Activated CD4-positive, alpha-beta T cell treated with anti-CD3 and anti-CD28 coated beads for 48 hours (primary cell): ENCODE data around the gene PDZK1IP1.
"Not testable (repeated sequence)": the region's sequence is repeated elsewhere in the genome, so short reads cannot be mapped to it uniquely, and the experiment has no call there.

ENCODE experiments used
- DNase-seq: peaks from one replicate; pipeline ENCODE4 v3.0.0-alpha.2; 2020

The PDZK1IP1 gene

DNA sequence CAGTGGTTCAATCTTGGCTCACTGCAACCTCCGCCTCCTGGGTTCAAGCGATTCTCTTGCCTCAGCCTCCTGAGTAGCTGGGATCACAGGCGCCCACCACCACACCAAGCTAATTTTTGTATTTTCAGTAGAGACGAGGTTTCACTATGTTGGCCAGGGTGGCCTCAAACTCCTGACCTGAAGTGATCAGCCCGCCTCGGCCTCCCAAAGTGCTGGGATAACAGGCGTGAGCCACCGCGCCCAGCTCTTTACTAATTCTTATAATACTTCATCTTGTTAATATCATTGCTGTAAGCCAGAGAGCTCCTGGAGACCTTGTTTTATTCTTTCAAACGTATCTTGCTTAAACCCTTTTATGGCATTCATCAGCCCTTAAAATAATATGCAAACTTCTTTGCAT is 3.7 kb upstream of the PDZK1IP1 start:
- not testable (repeated sequence) for DNase-seq

DNA sequence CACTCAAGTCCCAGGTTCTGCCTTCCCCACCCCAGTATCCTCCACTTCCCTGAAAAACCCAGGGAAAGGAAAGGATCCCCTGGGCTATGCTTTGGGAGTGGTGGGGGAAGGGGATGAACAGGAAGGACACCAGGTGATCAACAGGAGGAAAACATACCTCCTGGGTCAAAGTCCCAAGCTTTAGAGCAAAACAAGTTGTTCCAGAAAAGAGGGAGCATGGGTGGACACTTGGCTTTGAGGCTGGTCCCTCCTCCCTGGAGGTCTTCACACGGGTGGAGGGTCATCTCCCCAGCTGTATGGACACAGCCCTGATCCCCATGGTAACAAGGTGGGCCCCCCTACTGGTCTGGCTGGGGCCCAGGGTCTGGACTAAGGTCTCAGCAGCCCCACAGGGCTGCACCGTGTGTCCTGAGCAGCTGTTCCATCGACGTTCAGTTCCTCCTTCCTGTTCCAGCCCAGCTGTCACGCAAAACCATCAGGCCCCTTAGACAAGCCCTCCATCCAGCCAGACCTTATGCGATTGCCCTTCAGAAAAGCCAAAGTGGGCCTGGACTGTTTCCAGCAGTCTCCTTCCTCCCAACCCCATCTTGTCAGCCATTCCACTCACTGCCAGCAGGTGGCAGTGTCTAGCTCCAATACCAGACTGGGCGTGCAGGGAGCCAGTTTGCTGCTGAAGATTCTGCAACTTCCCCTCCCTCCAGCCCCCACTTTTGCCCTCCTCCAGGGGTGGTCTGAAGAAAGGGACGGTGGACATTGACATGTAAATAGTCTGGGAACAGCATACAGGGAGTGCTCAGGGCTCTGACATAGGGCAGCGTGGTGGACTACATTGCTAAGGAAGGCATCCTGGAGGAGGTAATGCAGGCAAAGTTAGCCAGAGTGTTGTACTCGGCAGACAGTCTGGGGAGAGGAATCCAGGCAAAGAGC is 2.9 kb upstream of the PDZK1IP1 start:
- peak; percentile 77 for DNase-seq

DNA sequence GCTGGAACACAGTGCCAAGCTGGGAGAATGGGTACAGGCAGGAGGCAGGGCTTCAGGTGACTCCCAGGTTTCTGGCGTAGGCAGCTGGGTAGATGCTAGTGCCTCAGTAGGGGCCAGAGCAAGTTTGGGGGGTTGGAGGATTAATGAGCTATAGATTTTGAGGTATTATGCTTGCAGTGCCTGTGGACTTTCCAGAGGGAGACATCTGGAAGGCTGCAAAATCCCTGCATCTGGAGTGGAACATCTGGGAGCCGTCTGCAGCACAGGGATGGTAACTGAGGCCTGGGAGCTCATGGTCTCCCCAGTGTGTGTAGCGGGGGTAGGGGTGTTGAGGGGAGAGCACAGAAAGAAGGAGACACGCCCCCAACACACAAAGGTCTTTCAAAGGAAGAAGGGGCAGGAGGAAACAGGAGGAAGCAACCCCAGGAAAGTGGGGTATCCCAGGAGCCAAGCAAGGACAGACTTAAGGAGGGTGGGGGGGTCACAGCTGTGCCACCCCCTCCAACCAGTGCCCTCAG is 2.2 kb upstream of the PDZK1IP1 start:
- no peak for DNase-seq

DNA sequence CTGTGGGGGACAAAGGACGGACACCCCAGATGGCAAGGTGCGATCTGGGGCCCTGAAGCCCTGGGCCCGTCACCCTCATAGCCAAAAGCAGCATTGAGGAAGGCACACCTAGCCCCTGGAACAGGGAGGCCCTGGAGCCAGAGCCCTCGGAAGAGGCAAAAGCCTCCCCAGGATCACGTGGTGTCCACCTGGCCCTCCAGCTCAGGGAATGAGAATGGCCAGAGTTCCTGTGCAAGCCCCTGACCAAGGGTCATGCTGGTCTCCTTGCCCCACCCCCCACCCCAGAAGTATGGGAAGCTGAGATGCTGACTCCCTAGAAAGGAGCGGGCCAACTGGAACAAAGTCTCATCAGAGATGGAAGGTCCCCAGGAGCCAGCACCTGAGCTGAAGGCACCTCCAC is 1.0 kb upstream of the PDZK1IP1 start:
- no peak for DNase-seq

DNA sequence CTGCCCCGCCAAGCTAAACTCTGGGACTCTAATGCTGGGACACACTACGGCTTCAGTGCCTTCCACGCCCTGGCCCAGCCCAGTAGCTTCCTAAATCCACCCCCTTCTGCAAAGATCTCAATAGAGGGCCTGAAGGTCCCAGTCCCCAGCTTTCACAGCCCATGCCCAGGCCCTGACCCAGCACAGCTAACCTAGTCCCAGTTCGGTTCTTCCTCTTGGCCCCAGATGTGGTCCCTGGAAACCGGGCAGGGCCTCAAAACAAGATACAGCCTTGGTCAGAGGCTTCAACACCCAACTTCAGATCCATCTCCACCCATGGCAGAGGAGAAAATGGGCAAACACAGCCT is 646 bp upstream of the PDZK1IP1 start:
- no peak for DNase-seq

DNA sequence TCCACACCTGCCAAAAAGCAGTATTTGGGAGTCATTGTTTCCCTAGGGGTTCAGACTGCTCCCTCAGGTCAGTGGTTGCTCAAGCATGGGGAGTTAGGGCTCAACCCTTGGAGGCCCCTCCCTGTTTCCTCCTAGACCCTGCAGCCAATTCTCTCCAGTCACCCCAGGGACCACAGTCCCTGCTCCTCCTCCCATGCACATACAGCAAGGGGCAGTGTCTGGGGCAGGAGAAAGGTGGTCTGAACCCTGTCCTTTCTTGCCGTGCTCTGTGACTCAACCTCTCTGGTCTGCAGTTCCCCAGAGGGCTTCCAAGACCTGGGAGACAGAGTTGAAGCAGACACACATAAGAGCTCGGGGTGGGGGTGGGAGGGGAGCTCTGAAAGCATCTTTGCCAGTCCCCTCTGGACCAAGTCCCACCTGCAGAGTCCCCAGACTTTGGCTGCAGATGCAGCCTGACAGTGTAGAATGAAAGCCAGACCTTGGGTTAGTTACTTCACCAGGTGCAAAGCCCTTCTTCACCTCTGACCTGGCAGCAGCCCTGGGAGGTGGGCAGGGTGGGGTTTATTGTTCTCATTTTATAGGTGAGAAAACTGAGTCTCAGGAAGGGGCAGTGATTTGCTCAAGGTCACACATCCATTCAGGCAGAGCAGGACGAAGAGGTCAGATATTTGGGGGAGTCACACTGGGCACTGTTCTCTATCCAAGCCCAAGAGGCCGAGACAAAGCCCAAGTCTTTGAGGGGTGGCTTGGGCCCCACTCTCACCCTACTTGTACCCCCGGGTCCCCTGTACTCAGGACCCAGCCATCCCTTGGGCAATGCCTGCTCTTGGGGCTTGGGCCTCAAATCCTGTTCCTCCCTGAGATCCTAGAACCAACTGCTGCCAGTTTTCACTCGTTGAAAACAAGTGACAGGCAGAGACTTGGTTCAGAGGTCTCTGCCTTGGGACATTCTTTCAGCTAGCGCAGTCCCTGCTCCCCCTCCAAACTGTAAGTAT is 748 bp downstream of the PDZK1IP1 start:
- no peak for DNase-seq

DNA sequence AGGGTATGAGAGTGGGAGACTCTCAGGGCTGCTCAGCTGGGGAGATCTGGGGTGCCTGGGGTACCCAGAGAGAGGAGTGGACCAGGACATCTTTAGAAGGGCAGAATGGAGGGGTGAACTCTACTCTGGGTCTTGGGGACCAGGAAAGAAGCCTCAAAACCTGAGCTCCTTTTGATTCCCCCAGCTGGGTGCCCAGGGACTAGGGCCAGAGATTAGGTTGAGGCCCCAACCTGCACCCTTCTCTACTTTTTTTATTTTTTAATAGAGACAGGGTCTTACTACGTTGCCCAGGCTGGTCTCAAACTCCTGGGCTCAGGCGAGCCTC is 1.9 kb downstream of the PDZK1IP1 start:
- DNase-seq: no peak

DNA sequence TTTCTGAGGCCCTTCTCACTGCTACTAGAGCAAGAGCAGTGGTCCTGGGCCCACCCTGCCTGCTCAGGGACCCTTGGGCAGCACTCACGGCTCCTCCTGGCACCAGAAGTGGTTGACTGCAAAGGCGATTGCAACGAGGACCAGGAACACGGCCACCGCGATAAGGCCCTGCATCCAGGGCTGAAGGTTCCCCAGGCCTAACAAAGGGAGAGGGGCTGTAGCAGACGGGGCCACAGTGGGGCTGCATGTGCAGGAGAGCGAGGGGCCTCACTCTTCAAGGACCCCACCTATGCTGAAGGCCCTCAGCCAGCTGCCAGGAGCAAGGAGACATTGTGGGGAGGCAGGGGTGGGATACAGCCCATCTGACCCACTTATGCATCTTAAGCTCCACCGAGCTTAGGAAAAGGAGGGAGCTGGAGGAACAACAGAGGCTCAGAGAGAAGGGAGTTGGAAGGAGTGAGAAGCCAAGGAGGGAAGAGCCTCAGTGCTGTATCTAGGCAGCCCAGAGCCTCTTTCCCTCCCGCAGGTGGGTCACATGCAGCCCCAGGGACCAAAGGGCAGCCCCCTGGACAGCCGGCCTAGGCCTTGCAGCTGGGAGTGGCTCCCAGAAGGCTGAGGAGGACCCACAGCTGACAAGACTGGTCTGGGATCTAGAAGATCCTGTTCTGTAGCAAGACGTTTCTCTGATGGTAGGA is 2.5 kb downstream of the PDZK1IP1 start:
- no peak for DNase-seq

DNA sequence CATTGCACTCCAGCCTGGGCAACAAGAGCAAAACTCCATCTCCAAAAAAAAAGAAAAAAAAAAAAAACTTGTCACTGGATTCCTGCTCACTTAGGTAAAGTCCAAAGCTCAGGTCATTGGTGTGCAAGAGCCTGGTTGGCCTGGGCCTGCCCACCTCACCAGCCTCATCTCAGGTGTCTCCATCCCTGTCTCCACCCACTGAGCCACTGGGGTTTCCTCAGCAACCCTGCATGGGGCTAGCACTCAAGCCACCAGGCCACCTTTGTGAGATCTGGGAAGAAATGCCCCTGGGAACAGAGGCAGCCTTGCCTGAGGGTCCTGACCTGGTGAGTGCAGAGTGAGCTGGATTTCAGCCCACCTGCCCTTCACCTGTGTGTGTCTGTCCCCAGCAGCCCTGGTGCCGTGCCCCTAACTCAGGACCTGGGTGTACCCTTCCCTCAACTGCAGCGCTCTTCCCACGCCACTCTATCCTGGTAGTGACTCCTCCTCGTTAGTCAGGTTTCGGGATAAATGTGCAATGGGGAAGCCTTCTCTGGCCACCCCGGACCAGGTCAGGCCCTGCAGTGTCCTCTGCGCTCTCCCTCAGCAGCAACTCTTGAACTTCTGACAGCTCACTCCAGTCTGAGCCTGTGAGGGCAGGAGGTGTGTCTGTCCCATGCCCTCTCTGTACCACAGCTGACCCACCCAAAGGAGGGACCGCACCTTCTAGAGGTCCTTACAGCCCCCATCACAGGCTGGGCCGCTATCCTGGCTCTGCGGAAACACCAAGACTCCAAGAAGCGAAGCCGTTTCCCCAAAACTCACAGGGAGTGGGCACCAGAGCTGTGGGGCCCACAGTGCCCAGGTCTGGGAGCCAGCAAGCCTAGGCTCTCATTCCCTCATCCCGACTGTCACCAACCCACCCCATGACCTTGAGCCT is 3.3 kb downstream of the PDZK1IP1 start:
- DNase-seq: no peak

DNA sequence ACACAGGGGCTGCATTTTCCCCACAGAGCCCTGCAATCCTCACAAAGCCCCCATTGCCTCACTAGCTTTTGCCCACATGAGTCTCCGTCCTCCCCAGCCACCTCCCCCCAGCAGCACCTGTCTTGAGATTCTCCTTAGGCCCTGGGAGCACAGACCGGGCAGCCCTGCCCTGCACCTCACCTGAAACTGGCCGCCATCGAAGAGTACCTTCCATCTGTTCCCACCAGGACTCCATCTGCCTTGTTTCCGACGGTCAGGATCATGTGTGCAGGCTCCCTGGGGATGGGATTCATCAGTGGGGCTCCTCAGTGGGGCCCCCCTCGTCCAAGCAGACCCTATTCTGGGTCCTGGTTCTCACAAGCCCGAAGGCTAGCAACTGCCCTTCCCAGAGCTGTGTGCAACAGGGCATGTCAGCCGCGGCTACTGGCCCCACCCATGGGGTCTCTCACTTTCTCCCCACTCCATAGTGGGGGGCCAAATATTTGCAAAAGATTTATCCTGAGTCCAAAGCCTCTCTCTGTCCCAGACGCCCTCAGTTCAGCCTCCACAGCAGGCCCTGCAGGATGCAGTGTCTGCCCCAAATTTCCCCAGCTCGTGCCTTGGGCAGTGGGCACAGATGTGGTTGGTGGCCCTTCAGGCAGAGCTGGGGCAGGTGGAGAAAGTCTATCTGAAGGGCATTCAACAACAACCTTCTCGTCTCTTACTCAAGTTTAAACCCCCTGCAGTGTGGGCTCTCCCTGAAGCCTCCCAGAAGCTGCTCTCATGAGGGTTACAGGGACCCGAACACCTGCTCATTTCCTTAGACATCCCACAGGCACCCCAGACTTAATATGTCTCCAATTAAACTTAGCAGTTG is 4.8 kb downstream of the PDZK1IP1 start:
- DNase-seq: no peak

DNA sequence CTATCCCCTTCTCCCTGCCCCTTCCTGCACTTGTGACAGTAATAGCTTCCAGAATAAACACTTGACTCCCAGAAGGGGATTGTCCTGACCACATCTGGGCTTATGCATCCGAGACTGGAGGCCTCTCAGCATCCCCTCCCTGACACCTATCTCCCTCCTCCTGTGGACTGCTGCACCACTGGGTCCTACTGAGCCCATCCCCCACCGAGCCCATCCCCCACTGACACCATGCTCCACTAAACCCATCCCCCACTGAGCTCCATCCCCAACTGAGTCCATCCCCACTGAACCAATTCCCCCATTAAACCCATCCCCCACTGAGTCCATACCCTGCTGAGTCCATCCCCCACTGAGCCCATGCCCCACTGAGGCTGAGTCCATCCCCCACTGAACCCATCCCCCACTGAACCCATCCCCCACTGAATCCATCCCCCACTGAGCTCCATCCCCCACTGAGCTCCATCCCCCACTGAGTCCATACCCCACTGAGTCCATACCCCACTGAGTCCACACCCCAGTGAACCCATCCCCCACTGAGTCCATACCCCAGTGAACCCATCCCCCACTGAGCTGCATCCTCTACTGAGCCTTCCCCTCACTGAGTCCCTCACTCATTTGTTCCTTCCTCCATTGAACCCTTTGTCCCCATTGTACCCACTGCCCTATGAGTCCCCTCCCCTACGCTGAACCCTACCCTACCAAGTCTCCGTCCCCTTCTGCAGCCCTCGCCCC is 5.6 kb downstream of the PDZK1IP1 start:
- no peak for DNase-seq

DNA sequence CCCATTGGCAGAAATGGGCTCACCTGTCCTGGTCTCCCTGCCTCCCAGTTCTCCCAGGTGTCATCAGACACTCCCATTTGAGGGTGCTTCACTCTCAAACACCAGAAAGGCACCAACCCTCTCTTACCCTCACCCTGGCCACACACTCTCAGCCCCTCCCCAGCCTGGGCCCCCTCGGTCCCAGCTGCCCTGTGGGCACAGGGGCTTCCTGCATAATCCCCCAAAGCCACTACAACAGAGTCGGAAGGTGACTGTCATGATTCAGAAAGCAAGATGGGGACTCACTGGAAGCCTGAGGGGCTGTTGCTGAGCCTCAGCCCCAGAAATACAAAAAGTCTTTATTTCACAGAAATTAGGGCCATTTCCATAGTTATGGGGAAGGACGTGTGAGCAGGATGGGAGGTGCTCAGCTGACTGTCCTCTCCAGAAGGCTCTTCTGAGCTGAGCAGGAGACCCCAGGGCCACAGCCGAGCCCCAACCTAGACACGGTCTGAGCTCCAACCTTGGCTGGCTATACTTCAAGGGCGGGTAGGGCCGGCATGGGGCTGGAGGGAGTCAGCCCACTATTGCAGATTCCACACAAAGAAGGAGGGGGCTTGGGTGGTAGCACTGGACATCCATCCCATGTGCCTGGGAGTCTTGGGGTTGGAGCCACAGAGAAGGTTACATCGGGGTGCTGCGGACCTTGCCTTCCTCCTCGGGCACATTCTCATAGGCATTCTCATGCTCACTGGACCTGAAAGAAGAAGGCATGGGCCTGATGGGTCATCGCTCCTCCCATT is 6.3 kb downstream of the PDZK1IP1 start:
- no peak for DNase-seq

DNA sequence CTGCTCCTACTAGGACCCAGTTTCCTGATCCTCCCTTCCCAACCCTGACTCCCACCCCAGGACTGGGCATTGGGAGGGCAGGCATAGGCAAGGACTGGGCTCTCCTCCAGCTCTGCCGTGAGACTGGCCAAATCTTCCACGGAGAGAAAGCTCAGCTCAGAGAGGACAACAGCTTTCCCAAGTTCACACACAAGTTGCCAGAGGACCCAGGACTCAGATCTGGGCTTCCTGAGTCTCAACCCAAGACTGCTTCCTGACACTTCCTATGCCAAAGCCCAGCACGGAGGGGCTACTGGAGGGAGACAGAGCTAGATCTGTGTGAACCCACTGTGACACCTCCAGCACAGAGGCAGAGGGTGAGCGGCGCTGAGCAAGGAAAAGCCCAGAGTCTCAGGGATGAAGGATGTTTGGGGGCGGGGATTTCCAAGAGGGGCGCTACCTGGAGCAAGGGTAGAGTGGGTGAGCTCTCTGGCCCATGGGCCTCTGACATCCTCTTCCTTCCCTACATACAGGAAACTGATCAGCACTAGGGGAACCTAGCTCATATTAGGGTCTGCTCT is 7.1 kb downstream of the PDZK1IP1 start:
- DNase-seq: no peak

DNA sequence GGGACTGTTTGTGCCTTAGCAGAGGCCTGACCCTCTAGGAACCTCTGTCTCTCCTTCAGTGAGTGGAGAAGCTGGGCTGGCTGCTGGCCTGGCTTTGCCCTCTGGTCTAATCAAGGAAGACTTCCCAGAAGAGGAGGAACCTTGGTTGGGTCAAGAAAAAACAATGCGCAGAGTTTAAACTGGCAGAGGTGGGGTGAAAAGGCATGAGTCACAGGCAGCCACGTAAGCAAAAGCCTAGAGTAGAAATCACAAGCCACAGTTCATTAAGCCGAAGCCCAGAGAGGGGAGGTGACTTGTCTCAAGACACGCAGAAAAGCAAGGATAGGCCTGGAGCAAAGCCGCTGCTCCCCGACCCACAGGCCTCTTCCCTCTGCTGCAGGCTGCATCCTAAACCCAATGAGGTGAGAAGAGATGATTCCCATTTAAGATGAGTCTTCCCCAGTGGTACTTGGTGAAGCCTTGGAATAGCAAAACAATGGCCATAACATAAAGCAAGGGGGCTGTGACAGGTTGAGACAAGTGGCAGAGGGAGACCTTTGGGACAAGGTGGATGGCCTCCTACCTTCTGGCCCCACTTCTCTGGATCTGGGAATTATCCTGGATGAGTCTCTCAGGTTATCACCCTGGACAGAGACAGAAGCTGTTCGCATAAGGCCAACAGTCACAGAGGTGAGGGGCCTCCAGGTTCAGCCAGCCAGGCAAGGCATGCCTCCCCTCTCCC is 7.7 kb downstream of the PDZK1IP1 start:
- DNase-seq: no peak

DNA sequence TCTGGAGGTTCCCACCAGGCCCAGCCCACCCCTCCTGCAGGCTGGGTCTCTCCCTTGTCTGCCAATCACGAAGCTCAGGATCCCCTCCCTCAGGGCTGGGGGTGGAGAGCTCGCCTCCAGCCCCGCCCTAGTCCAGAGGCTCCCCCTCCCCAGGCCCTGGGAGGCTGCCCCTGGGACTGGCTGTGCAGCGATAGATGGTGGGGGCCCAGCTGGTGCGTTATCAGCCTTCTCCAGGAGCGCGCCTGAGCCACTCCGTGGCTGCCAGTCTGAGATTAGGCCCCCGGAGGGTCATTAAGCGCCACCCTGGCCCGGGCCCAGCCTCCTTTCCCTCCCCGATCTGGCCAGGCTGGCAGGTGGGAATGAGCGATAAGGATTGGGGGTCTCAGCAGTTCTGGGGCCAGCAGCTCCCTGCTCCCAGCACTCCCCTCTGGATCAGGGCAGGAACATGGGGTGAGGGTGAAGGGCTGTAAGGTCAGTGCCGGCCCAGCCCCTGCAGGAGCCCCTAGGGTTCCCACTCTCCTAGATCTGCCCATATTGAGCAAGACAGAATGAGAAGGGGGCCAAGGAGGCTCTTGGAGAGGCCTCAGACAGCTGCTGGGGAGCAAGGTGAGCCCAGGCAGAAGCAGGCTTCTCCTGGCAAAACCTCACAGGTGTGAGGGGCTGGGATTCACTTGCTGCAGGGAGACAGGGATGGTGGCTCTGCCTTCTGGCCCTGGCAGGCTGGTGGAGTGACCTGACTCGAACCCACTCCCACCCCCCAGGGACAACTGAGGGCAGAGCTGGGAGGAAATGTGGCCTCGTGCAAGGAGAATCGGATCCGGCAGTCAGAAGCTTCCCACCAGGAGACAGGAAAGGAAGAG is 8.5 kb downstream of the PDZK1IP1 start:
- DNase-seq: no peak

DNA sequence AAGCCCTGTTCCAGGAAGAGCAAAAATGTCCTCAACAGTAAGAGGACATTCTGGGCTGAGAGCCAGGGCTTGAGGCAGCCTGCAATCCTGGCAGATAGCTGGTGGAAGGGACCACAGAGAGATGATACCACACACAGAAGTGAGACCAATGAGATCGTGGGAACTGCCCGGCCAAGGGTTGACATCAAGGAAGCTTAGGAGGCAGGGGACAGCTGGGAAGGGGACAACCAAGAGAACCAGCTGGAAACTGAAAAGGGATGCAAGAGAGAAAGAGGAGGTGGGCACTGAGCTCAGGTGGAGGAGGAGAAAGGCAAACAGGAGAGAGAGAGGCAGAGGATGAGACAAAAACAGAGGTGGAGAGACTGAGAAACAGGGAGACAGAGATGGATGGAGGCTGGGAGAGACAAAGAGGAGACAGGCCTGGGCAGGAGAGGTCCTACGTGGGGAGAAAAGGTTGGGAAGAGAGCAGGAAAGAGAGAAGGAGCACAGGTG is 9.2 kb downstream of the PDZK1IP1 start:
- no peak for DNase-seq

DNA sequence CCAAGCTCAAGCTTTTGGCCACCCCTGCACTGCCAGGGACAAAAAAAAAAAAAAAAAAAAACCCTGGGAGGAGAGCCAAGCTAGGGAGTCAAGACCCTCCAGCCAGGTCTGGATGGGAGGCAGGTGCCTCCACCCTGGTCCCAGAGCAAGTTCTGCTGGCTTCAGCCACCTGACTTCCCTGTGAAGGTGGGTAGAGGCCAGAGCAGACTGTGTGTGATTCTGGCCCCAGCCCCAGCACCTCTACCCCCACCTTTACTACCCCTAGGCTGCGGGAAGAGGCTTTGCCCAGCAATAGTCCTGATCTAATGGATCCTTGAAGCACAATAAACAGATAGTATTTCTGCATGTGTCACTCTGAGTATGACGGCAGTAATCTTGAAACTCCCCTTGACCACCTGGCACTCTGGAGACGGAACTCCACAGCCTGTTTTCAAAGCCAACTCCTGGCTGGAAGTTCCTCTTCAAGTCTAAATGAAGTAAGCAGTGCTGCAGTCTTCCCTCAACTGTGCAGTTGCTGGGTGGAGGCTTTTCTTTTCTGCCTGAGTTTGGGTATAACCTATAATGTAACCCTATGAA is 9.8 kb downstream of the PDZK1IP1 start:
- DNase-seq: no peak
